ENCODE results near the gene TET1.
A peak's percentile ranks its signal among the peaks of the same experiment; 100 is the strongest.
"Not testable (repeated sequence)": the region's sequence is repeated elsewhere in the genome, so short reads cannot be mapped to it uniquely, and the experiment has no call there.

TET1 gene

DNA sequence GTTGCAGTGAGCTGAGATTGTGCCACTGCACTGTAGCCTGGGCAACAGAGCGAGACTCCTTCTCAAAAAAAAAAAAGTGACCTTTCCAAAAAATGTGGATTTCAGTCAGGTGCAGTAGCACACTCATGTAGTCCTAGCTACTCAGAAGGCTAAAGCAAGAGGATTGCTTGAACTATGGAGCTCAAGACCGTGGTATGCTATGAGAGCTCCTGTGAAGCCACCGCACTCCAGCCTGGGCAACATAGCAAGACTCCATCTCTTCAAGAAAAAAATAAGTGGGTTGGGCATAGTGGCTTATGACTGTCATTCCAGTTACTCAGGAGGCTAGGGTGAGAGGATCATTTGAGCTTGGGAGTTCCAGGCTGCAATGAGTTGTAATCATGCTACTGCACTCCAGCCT lies 51.1 kb downstream of the TET1 start:
- DNase-seq (ENCODE audit: low read depth), result no peak
- TF ChIP-seq, protein P1, sequence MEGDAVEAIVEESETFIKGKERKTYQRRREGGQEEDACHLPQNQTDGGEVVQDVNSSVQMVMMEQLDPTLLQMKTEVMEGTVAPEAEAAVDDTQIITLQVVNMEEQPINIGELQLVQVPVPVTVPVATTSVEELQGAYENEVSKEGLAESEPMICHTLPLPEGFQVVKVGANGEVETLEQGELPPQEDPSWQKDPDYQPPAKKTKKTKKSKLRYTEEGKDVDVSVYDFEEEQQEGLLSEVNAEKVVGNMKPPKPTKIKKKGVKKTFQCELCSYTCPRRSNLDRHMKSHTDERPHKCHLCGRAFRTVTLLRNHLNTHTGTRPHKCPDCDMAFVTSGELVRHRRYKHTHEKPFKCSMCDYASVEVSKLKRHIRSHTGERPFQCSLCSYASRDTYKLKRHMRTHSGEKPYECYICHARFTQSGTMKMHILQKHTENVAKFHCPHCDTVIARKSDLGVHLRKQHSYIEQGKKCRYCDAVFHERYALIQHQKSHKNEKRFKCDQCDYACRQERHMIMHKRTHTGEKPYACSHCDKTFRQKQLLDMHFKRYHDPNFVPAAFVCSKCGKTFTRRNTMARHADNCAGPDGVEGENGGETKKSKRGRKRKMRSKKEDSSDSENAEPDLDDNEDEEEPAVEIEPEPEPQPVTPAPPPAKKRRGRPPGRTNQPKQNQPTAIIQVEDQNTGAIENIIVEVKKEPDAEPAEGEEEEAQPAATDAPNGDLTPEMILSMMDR (conservative IDR thresholded peaks at IDR 0.05; ENCODE audit: low read length), result no peak
- H3K4me3 ChIP-seq (ENCODE audit: low read length), result no peak overlapping the region

DNA sequence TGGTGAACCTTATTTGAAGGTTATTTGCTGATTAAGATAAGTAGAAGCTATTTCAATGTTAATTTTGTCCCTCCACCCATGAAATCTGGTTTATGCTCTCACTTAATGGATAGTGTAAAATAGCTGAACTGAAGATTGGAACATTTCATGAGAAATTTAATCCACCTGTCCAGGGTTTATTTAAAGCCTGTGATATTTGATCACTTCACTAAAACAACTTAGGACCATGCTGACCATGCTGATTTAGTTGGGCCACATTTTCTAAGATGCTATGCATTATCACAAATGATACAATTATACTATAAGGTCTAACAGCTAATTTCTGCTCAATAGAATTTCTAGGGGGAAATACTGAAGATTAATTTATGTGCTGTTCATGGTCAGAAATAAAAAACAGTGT lies 53.8 kb downstream of the TET1 start:
- not testable (repeated sequence) for H3K4me3 ChIP-seq (ENCODE audit: low read length); DNase-seq (ENCODE audit: low read depth)

DNA sequence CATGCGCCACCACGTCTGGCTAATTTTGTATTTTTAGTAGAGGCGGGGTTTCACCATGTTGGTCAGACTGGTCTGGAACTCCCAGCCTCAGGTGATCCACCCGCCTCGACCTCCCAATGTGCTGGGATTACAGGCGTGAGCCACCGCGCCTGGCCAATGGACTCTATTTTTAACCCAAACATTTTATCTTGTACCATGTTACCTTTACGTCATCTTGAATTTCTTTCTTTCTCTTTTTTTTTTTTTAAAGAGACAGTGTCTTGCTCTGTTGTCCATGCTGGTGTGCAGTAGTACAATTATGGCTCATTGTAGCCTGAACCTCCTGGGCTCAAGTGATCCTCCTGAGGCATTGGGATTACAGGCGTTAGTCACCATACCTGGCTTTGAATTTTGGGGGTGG lies 57.6 kb downstream of the TET1 start:
- DNase-seq (ENCODE audit: low read depth), result not testable (repeated sequence)

DNA sequence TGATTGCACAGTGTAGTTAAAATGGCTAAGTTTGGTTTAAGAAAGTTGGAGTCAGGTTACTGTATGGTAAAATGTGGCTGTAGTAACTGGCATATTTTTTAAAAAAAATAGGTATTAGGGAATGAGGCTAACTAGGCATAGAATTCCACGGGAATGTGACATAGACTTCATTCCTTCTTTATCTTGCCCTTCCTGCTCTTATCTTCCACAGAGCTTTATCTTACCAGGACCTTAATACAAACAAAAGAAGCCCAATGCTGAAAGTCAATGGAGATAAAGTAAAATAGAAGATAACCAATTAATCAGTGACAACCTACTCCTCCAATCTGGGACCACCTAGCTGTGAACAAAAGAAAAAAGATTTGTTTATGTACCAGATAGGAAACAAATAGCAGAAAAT lies 58.1 kb downstream of the TET1 start:
- TF ChIP-seq, protein P1 (conservative IDR thresholded peaks at IDR 0.05; ENCODE audit: low read length), result no peak
- DNase-seq (ENCODE audit: low read depth), result no peak

More for the DNA sequence above, 57.6 kb downstream of the TET1 start:
- not testable (repeated sequence) for H3K4me3 ChIP-seq (ENCODE audit: low read length)

DNA sequence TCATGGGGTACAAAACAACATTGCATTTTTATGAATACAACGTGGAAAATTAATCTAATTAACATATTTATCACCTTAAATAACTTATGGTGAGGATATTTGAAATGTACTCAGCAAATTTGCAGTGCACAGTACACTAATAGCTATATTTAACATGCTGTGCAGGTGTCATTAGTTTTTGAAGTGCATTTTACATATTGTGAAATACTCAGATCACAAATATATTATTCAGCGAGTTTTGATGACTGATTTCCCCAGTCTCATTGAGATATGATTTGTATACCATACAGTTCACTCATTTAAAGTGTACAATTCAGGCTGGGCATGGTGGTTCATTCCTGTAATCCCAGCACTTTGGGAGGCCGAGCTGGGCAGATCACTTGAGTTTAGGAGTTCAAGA lies 59.5 kb downstream of the TET1 start:
- no peak for DNase-seq (ENCODE audit: low read depth)
- H3K4me3 ChIP-seq (ENCODE audit: low read length), result no peak overlapping the region
- TF ChIP-seq, protein P1 (conservative IDR thresholded peaks at IDR 0.05; ENCODE audit: low read length), result no peak

More for the DNA sequence above, 58.1 kb downstream of the TET1 start:
- H3K4me3 ChIP-seq (ENCODE audit: low read length), result no peak overlapping the region

DNA sequence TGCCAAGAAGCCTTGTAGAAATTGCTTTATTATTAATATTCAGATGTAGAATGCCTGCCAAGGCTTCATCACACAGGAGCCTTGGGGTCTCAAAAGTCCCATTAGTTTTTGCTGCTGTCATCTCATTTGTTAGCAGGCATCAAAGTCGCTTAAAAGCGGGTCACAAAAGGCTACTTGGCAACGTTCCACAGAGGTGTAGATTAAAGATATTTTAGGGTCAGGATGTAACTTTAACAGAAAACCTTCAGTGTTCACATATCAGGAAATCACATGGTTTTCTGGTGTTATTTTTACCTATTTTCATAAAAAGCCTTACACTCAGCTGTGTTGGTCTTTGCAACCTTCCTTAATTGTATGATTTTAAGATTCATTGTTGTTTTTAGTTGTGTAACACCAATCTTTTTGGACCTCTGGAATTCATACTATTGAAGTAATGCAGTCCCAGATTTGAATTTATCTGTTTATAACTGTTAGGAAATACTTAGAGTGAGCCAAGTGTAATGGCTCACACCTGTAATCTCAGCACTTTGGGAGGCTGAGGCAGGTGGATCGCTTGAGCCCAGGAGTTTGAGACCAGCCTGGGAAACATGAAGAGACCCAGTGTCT lies 65.3 kb downstream of the TET1 start:
- DNase-seq (ENCODE audit: low read depth), result peak; percentile 41
- TF ChIP-seq, protein P1 (conservative IDR thresholded peaks at IDR 0.05; ENCODE audit: low read length), result no peak
- H3K4me3 ChIP-seq (ENCODE audit: low read length), result no peak overlapping the region

DNA sequence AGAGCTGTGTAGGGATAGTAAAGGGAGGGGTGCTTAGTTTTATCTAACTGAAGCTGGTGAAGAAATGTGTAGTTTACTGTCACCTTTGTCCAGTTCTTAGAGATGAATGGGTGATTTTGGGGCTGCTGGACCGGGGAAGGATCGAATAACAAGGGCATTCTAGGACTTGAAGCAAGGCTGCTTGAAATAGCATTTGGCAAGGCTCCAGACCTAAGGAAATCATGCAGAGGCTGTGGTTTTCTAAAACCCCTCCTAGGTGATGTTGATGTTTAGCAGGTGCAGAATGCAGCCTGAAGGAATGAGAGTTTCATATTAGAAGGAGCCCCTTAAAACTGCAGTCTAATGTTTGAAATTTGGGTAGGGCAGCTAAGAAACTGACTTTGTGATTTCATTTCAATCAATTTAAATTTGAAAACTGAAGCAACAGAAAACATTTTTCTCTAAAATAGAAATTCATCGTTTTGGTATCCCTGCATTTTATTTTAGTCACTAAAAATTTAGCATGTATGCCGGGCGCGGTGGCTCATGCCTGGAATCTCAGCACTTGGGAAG lies 68.5 kb downstream of the TET1 start:
- TF ChIP-seq, protein P1 (conservative IDR thresholded peaks at IDR 0.05; ENCODE audit: low read length), result no peak
- no peak overlapping the region for H3K4me3 ChIP-seq (ENCODE audit: low read length)
- no peak for DNase-seq (ENCODE audit: low read depth)

DNA sequence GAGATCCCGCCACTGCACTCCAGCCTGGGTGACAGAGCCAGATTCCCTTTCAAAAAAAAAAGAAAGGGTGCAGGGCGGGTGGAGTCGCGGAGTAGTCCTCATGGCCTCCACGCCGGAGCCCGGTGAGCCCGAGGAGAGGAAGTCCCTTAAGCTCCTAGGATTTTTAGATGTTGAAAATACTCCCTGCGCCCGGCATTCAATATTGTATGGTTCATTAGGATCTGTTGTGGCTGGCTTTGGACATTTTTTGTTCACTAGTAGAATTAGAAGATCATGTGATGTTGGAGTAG lies 72.1 kb downstream of the TET1 start:
- not testable (repeated sequence) for DNase-seq (ENCODE audit: low read depth); H3K4me3 ChIP-seq (ENCODE audit: low read length)

DNA sequence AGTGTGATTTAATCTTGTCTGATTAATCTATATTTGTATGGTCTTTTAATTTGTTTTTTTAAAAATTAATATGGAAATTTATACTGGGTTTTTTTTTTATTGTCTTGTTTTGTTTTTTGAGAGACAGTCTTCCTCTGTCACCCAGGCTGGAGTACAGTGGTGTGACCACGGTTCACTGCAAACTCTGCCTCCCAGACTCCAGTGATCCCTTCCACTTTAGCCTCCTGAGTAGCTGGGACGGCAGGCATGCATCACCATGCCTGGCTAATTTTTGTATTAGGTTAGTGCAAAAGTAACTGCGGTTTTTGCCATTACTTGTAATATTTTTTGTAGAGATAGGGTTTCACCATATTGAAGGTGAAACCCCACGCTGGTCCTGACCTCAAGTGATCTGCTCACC lies 73.1 kb downstream of the TET1 start:
- DNase-seq (ENCODE audit: low read depth), result no peak
- H3K4me3 ChIP-seq (ENCODE audit: low read length), result no peak overlapping the region
- TF ChIP-seq, protein P1 (conservative IDR thresholded peaks at IDR 0.05; ENCODE audit: low read length), result no peak

Measured in AG10803 (cell line).